ENCODE measurements around the gene STARD10.

Gene STARD10

GRCh38 chr11:72820439-72821139 lies 26.7 kb upstream of the STARD10 start:
- no peak for DNase-seq (ENCODE audit: low read depth)
- H3K4me3 ChIP-seq (ENCODE audit: low read depth, low read length) = no peak overlapping the region
- no peak for TF ChIP-seq CTCF (conservative IDR thresholded peaks at IDR 0.05; ENCODE audit: low read depth, low read length)

GRCh38 chr11:72818971-72819370 lies 25.1 kb upstream of the STARD10 start:
- TF ChIP-seq CTCF (conservative IDR thresholded peaks at IDR 0.05; ENCODE audit: low read depth, low read length) = no peak
- H3K4me3 ChIP-seq (ENCODE audit: low read depth, low read length) = no peak overlapping the region
- DNase-seq (ENCODE audit: low read depth) = no peak

GRCh38 chr11:72817966-72818365 lies 24.1 kb upstream of the STARD10 start:
- no peak overlapping the region for H3K4me3 ChIP-seq (ENCODE audit: low read depth, low read length)
- no peak for DNase-seq (ENCODE audit: low read depth)
- TF ChIP-seq CTCF (conservative IDR thresholded peaks at IDR 0.05; ENCODE audit: low read depth, low read length) = no peak

GRCh38 chr11:72816404-72816990 lies 22.6 kb upstream of the STARD10 start:
- no peak overlapping the region for H3K4me3 ChIP-seq (ENCODE audit: low read depth, low read length)
- DNase-seq (ENCODE audit: low read depth) = no peak
- no peak for TF ChIP-seq CTCF (conservative IDR thresholded peaks at IDR 0.05; ENCODE audit: low read depth, low read length)

- H3K4me3 ChIP-seq (ENCODE audit: low read depth, low read length) = peak overlapping the region; percentile 93
- DNase-seq (ENCODE audit: low read depth) = no peak
These were observed 21.3 kb upstream of the STARD10 start for GRCh38 chr11:72815110-72815618.

GRCh38 chr11:72814286-72815109 lies 20.7 kb upstream of the STARD10 start, which contains the start of gene ATG16L2:
Gene ATG16L2 (plus strand): TSS chr11:72814411. CDS start chr11:72814446, 35 bp downstream.
- peak within 1 kb of the TSS; percentile 93 for H3K4me3 ChIP-seq (ENCODE audit: low read depth, low read length)
- peak; percentile 6 for TF ChIP-seq CTCF (conservative IDR thresholded peaks at IDR 0.05; ENCODE audit: low read depth, low read length)
- DNase-seq (ENCODE audit: low read depth) = peak; percentile 82

More at GRCh38 chr11:72815110-72815618, 21.3 kb upstream of the STARD10 start:
- no peak for TF ChIP-seq CTCF (conservative IDR thresholded peaks at IDR 0.05; ENCODE audit: low read depth, low read length)

Measured in choroid plexus epithelial cell (primary cell).